Endothelial cell of umbilical vein (primary cell): ENCODE data around the gene TRIM25. TPM values are rescaled to one million over a fixed set of nuclear protein-coding genes. Genes with fewer than 3 reads are reported as not detected.

ENCODE experiments used
- BruUV-seq: library from RNA; stranded (reverse); fragments of 400-500 nt; replicated peaks from 2 replicates; lab custom pipeline; 2021; lab: Mats Ljungman, UMichigan
- CTCF ChIA-PET: fragments of 300-600, 350-600 bp; sonication (Branson Sonifier 250); formaldehyde crosslinking; loops from one replicate; lab custom pipeline; 2021; ENCODE audit warnings: antibody characterized with exemption, inconsistent platforms; lab: Charles Lee
- POLR2A ChIA-PET: fragments of 300-600, 350-600 bp; sonication (Branson Sonifier 250); formaldehyde crosslinking; loops from one replicate; lab custom pipeline; 2021; ENCODE audit warnings: antibody characterized with exemption, inconsistent platforms; lab: Charles Lee
- DNase-seq: peaks from one replicate; pipeline ENCODE4 v3.0.0-alpha.2; 2011; ENCODE audit warnings: low read depth, low spot score
- FAIRE-seq: peaks from 2 replicates; lab custom pipeline; 2011; peaks lifted over from hg19 to GRCh38; lab: Jason Lieb, UNC
- H2AFZ ChIP-seq: 2 replicates; pipeline ENCODE4 v1.6.0; 2012; ENCODE audit warnings: low read depth, low read length, control low read depth, inconsistent platforms
- H3K27ac ChIP-seq: 2 replicates; pipeline ENCODE4 v1.5.1; 2011; ENCODE audit warnings: low read depth, mild to moderate bottlenecking, control low read depth, low read length, moderate library complexity; ENCODE audit not compliant: insufficient read depth
- H3K27me3 ChIP-seq, 2 experiments: 2 replicates each; pipeline versions ENCODE4 v1.6.0 to v1.6.1; 2011; ENCODE audit warnings: low read length in 2 of 2, mixed read lengths in 1 of 2; ENCODE audit not compliant: control insufficient read depth in 2 of 2, insufficient read depth in 2 of 2
- H3K36me3 ChIP-seq, 2 experiments: 2 replicates in 1 of 2; 3 replicates in 1 of 2; pipeline ENCODE4 v1.5.1; 2011; ENCODE audit warnings: low read length in 2 of 2, mild to moderate bottlenecking in 1 of 2, moderate library complexity in 1 of 2; ENCODE audit not compliant: control insufficient read depth in 2 of 2, insufficient read depth in 2 of 2; ENCODE audit errors: extremely low read depth in 1 of 2
- H3K4me1 ChIP-seq: 3 replicates; pipeline ENCODE4 v1.5.1; 2011; ENCODE audit warnings: mild to moderate bottlenecking, low read length; ENCODE audit not compliant: control insufficient read depth, insufficient read depth; ENCODE audit errors: extremely low read depth
- H3K4me2 ChIP-seq: 2 replicates; pipeline ENCODE4 v1.6.1; 2011; ENCODE audit warnings: low read length, control low read depth, mixed read lengths; ENCODE audit not compliant: insufficient read depth
- H3K4me3 ChIP-seq, 3 experiments: fragments of 200-600 bp in 1 of 3; sonication (generic), shearing (Covaris generic) in 1 of 3; replicated peaks in 1 of 3; 2 replicates each; pipeline ENCODE4 v1.5.1; 2011 to 2016; ENCODE audit warnings: control low read depth in 3 of 3, low read length in 3 of 3, mild to moderate bottlenecking in 2 of 3, inconsistent platforms in 1 of 3, low read depth in 1 of 3, moderate library complexity in 1 of 3; ENCODE audit not compliant: insufficient read depth in 1 of 3
- H3K79me2 ChIP-seq: 2 replicates; pipeline ENCODE4 v1.6.0; 2012; ENCODE audit warnings: low read length, inconsistent platforms; ENCODE audit not compliant: control insufficient read depth, insufficient read depth
- H3K9ac ChIP-seq: replicated peaks from 2 replicates; pipeline ENCODE3; 2011; ENCODE audit warnings: low read length, control low read depth; ENCODE audit not compliant: insufficient read depth; ENCODE audit errors: extremely low read depth
- H3K9me1 ChIP-seq: replicated peaks from 3 replicates; pipeline ENCODE4 v1.6.0; 2011; ENCODE audit warnings: mild to moderate bottlenecking, low read length; ENCODE audit not compliant: control insufficient read depth, insufficient read depth; ENCODE audit errors: extremely low read depth
- H3K9me3 ChIP-seq: replicated peaks from 2 replicates; pipeline ENCODE4 v1.5.1; 2012; ENCODE audit warnings: low read length, inconsistent platforms; ENCODE audit not compliant: control insufficient read depth, insufficient read depth
- H4K20me1 ChIP-seq: replicated peaks from 2 replicates; pipeline ENCODE3; 2011; ENCODE audit warnings: mild to moderate bottlenecking, low read length; ENCODE audit not compliant: control insufficient read depth, insufficient read depth; ENCODE audit errors: extremely low read depth
- EZH2 ChIP-seq: IDR thresholded peaks from 2 replicates; pipeline ENCODE4 v1.6.1; 2012; ENCODE audit warnings: borderline replicate concordance, low read depth, mild to moderate bottlenecking, moderate library complexity, low read length, inconsistent platforms; ENCODE audit not compliant: severe bottlenecking
- FOS ChIP-seq: IDR thresholded peaks from 2 replicates; pipeline ENCODE4 v1.6.1; 2011; ENCODE audit warnings: mild to moderate bottlenecking, low read length, moderate library complexity, borderline replicate concordance; ENCODE audit not compliant: insufficient read depth
- GATA2 ChIP-seq: IDR thresholded peaks from 2 replicates; pipeline ENCODE4 v1.7.0; 2011; ENCODE audit warnings: low read depth, mild to moderate bottlenecking, moderate library complexity, mixed read lengths, low read length; ENCODE audit not compliant: insufficient read length, insufficient read depth
- JUN ChIP-seq: IDR thresholded peaks from 2 replicates; pipeline ENCODE4 v1.6.1; 2011; ENCODE audit warnings: borderline replicate concordance, low read depth; ENCODE audit not compliant: insufficient read length, insufficient read depth
- MAX ChIP-seq: IDR thresholded peaks from 2 replicates; pipeline ENCODE4 v1.6.1; 2011; ENCODE audit not compliant: insufficient read depth, insufficient read length
- MYC ChIP-seq: IDR thresholded peaks from one replicate; pipeline ENCODE4 v1.6.1; 2011; ENCODE audit warnings: mild to moderate bottlenecking, low read depth, low read length
- POLR2A ChIP-seq: IDR thresholded peaks from 2 replicates; pipeline ENCODE4 v1.6.1; 2012; ENCODE audit warnings: low read depth, mild to moderate bottlenecking, control low read depth, low read length
- POLR2AphosphoS5 ChIP-seq: IDR thresholded peaks from 2 replicates; pipeline ENCODE4 v1.6.1; 2012; ENCODE audit warnings: low read depth, mild to moderate bottlenecking, control low read depth, low read length, moderate library complexity; ENCODE audit not compliant: insufficient read depth
- dilution Hi-C: fragments of 300-500 bp; cut with MboI; formaldehyde crosslinking; loops from one replicate; pipeline ENCODE4 v1.15.0; 2019; ENCODE audit warnings: low sequenced_read_pairs; ENCODE audit not compliant: extremely low pct_ligation_motif_present
- intact Hi-C: fragments of 100-400 bp; cut with micrococcal nuclease; formaldehyde crosslinking; loops from one replicate; pipeline ENCODE4 v1.10.0; 2022
- polyA plus RNA-seq, 4 experiments: library from polyadenylated mRNA; depleted of rRNA in 3 of 4; stranded (reverse) in 3 of 4; unstranded in 1 of 4; fragments of >200 nt; gene quantifications; 2 replicates each; pipeline versions ENCODE4 v1.2.1 to v1.2.3, GENCODE V29; 2011 to 2012; ENCODE audit warnings: missing spikeins in 1 of 4
- total RNA-seq: library from RNA; stranded (reverse); gene quantifications from 2 replicates; pipeline ENCODE4 v1.2.3, GENCODE V29; 2021
- TF ChIP-seq, protein P1 (sequence below), 2 donors: IDR thresholded peaks; 1 replicate in 1 of 2; 2 replicates in 1 of 2; pipeline ENCODE4 v1.5.1; 2011; ENCODE audit warnings: low read length in 2 of 2, mild to moderate bottlenecking in 2 of 2, moderate library complexity in 2 of 2, control low read depth in 1 of 2, inconsistent platforms in 1 of 2, low read depth in 1 of 2; ENCODE audit not compliant: insufficient read depth in 1 of 2; ENCODE audit errors: extremely low read depth in 1 of 2

TRIM25 gene
- total and polyA plus RNA-seq, 2 donors (not counting 3 experiments of a cell fraction or from before 2014, with no cell fraction given): 42.8 to 98.4 TPM

DNA sequence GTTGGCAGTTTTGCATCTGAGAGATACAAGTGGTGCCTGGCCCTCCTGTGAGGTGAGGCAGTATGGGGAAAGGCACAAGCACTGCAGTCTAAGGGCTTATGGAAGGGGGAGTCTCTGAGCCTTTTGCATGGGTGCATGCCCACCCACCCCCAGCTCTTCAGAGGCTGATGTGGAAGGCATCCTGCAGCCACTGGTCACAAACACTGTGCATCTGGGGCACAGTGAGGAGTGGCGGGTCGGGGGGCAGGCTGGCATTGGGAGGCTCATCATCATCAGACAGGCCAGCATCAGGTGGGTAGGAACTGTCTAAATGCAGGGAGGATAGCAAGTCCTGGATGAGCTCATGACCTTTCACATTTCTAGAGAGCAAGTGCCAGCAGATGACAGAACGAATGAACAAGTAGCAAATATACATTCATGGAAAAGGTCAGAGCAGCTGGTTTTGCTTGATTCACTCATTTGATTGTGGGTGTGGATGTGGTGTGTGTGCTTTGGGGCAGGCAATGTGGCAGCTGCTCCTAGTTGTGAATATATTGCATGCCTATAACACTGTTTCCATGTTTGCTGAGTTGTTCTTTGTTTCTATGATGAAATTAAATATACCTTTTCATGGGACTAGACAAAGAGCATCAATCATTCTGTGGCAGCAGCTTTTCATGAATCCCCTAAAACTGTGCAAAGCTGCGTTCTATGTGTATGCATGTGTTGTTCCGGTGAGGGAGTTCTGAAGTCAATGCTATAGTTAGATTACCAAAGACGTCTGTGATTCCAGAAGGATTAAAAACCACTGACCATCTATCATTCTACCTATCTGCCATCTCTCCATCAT, 29.2 kb downstream of the TRIM25 start:
- ChIA-PET POLR2A (no interaction called here), CTCF (interaction anchor here (0.7 to 3.0 kb wide), 2 partner anchors 17 to 65 kb away, joined by 3 to 11 read pairs; no protein-coding TSS in a partner anchor)
- no peaks in the 10 kb centered on the region for H3K9me1 ChIP-seq
- no peak overlapping the region for H3K27ac ChIP-seq
- H3K79me2 ChIP-seq: no peaks in the 10 kb centered on the region
- H3K9me3 ChIP-seq: peaks cover 2% of the 10 kb centered on the region
- no peak overlapping the region for H3K9ac ChIP-seq
- no peak overlapping the region for H3K4me3 ChIP-seq
- H3K4me1 ChIP-seq: no peaks in the 10 kb centered on the region
- DNase-seq (no peak), FAIRE-seq (no peak)
- H3K4me2 ChIP-seq: no peak overlapping the region
- TF ChIP-seq MYC (no peak), EZH2 (no peak), GATA2 (no peak), FOS (no peak), MAX (no peak), JUN (no peak), POLR2AphosphoS5 (no peak), POLR2A (no peak)
- TF ChIP-seq, protein P1, sequence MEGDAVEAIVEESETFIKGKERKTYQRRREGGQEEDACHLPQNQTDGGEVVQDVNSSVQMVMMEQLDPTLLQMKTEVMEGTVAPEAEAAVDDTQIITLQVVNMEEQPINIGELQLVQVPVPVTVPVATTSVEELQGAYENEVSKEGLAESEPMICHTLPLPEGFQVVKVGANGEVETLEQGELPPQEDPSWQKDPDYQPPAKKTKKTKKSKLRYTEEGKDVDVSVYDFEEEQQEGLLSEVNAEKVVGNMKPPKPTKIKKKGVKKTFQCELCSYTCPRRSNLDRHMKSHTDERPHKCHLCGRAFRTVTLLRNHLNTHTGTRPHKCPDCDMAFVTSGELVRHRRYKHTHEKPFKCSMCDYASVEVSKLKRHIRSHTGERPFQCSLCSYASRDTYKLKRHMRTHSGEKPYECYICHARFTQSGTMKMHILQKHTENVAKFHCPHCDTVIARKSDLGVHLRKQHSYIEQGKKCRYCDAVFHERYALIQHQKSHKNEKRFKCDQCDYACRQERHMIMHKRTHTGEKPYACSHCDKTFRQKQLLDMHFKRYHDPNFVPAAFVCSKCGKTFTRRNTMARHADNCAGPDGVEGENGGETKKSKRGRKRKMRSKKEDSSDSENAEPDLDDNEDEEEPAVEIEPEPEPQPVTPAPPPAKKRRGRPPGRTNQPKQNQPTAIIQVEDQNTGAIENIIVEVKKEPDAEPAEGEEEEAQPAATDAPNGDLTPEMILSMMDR (IDR thresholded peaks at IDR 0.05; ENCODE audit: extremely low read depth in 1 of 2, insufficient read depth in 1 of 2, low read depth in 1 of 2, low read length in 2 of 2): no peak
- H3K36me3 ChIP-seq: peaks cover 0 to 7% of the 10 kb centered on the region in 2 experiments
- H3K27me3 ChIP-seq: no peaks in the 10 kb centered on the region
- dilution Hi-C loops (no loop called here), intact Hi-C loops (no loop called here)
- no peak overlapping the region for H2AFZ ChIP-seq
- BruUV-seq: no TSS peak
- H4K20me1 ChIP-seq: no peaks in the 10 kb centered on the region
